Transverse colon (tissue), 4 donors: Measurements from ENCODE around the gene SALL2. TPM values are rescaled to one million over a fixed set of nuclear protein-coding genes. Genes with fewer than 3 reads are reported as not detected.

ENCODE experiments used
- DNase-seq: peaks from one replicate; pipeline ENCODE4 v3.0.0-alpha.2; 2019
- H3K27ac ChIP-seq, 4 donors: fragments of 200-600 bp; sonication (generic); 2 replicates each; pipeline ENCODE4 v1.5.1; 2016 to 2018; ENCODE audit warnings: inconsistent platforms in 4 of 4
- H3K27me3 ChIP-seq: fragments of 200-600 bp; sonication (generic); 2 replicates; pipeline ENCODE4 v1.5.1; 2017; ENCODE audit warnings: inconsistent platforms
- H3K36me3 ChIP-seq, 4 donors: fragments of 200-600 bp; sonication (generic); 2 replicates each; pipeline ENCODE4 v1.5.1; 2017 to 2019; ENCODE audit warnings: inconsistent platforms in 4 of 4
- H3K4me1 ChIP-seq, 4 donors: fragments of 200-600 bp; sonication (generic); 2 replicates each; pipeline ENCODE4 v1.5.1; 2017 to 2020; ENCODE audit warnings: inconsistent platforms in 4 of 4
- H3K4me3 ChIP-seq, 4 donors: fragments of 200-600 bp; sonication (generic); 1 replicate in 1 of 4; 2 replicates in 3 of 4; pipeline versions ENCODE4 v1.5.1 to v1.6.1; 2017 to 2019; ENCODE audit warnings: inconsistent platforms in 4 of 4
- H3K9me3 ChIP-seq, 2 donors: fragments of 200-600 bp; sonication (generic); 2 replicates each; pipeline ENCODE4 v1.5.1; 2017 to 2019; ENCODE audit warnings: inconsistent platforms in 2 of 2
- CTCF ChIP-seq, 5 experiments: fragments of 200-600 bp in 3 of 5; fragments of 450-650 bp in 2 of 5; sonication (generic) in 3 of 5; IDR thresholded peaks; 1 replicate in 2 of 5; 2 replicates in 3 of 5; pipeline ENCODE4 v1.5.1; 2016 to 2017; ENCODE audit warnings: antibody characterized with exemption in 5 of 5, inconsistent platforms in 3 of 5, mild to moderate bottlenecking in 2 of 5, moderate library complexity in 1 of 5
- EP300 ChIP-seq: sonication (generic); formaldehyde crosslinking; IDR thresholded peaks from one replicate; pipeline ENCODE4 v1.6.1; 2017; ENCODE audit warnings: antibody characterized with exemption, low read depth
- POLR2A ChIP-seq: fragments of 450-650 bp; IDR thresholded peaks from one replicate; pipeline ENCODE4 v1.6.1; 2016; ENCODE audit warnings: antibody characterized with exemption, mild to moderate bottlenecking, moderate library complexity
- POLR2AphosphoS5 ChIP-seq, 3 donors: sonication (generic); formaldehyde crosslinking; IDR thresholded peaks; one replicate each; pipeline ENCODE4 v1.6.1; 2016; ENCODE audit warnings: antibody characterized with exemption in 3 of 3
- WGBS, 2 donors: methylation state at CpG; one replicate each; pipeline ENCODE4 v1.1.5; 2018; ENCODE audit warnings: low coverage in 1 of 2; 5-methylcytosine and 5-hydroxymethylcytosine counted together
- in situ Hi-C, 4 donors: fragments of 200-750 bp; cut with MboI; loops; one replicate each; pipeline versions ENCODE4 v1.15.0 to v1.15.1; 2017; ENCODE audit warnings: low sequenced_read_pairs in 3 of 4, low pct_ligation_motif_present in 1 of 4, low pct_unique_long_range_greater_than_20kb in 1 of 4
- intact Hi-C: fragments of 100-400 bp; cut with DNase I; formaldehyde crosslinking; loops from one replicate; pipeline ENCODE4 v1.15.1; 2023; ENCODE audit warnings: low total_unique reads
- total RNA-seq, 4 donors: library from RNA; depleted of rRNA; stranded (reverse); fragments of >200 nt; gene quantifications; one replicate each; pipeline ENCODE4 v1.1.0, GENCODE V29; 2016

The SALL2 gene
- total RNA-seq, 4 donors from 2014 or later = 2.2 to 36.3 (median 4.2) TPM

GRCh38 chr14:21543963-21544362 lies 17.8 kb upstream of the SALL2 start:
- TF ChIP-seq CTCF (IDR thresholded peaks at IDR 0.05) (no peak), EP300 (no peak), POLR2A (no peak), POLR2AphosphoS5 (IDR thresholded peaks at IDR 0.05) (no peak)
- in situ Hi-C loops = no loop called here
- intact Hi-C loops = no loop called here

GRCh38 chr14:21543521-21543960 lies 17.4 kb upstream of the SALL2 start:
- intact Hi-C loops (no loop called here), in situ Hi-C loops (no loop called here)
- Histone ChIP-seq H3K4me3 (no peak overlapping the region), H3K27me3 (peaks cover 13% of the 10 kb centered on the region), H3K9me3 (no peaks in the 10 kb centered on the region), H3K27ac (no peak overlapping the region), H3K36me3 (no peaks in the 10 kb centered on the region), H3K4me1 (no peaks in the 10 kb centered on the region)
- 62 to 66% methylated on average over 7 of the region's 7 CpGs for whole genome bisulfite sequencing, 2 donors
- no peak for DNase-seq
- TF ChIP-seq EP300 = no peak
- no peak for TF ChIP-seq POLR2A
- no peak for TF ChIP-seq CTCF (IDR thresholded peaks at IDR 0.05)
- TF ChIP-seq POLR2AphosphoS5 (IDR thresholded peaks at IDR 0.05) = no peak

More at GRCh38 chr14:21543963-21544362, 17.8 kb upstream of the SALL2 start:
- H3K9me3 ChIP-seq = no peaks in the 10 kb centered on the region
- no peaks in the 10 kb centered on the region for H3K4me1 ChIP-seq
- H3K27ac ChIP-seq = no peak overlapping the region
- no peak overlapping the region for H3K4me3 ChIP-seq
- H3K36me3 ChIP-seq = no peaks in the 10 kb centered on the region
- H3K27me3 ChIP-seq = peaks cover 9% of the 10 kb centered on the region
- 58 to 62% methylated on average over 5 of the region's 5 CpGs for WGBS, 2 donors
- no peak for DNase-seq

- intact Hi-C loops = no loop called here
- no peak overlapping the region for H3K4me3 ChIP-seq
- no peak for TF ChIP-seq POLR2AphosphoS5 (IDR thresholded peaks at IDR 0.05)
- WGBS, 2 donors = 83 to 86% methylated on average over 7 to 9 of the region's 9 CpGs
- H3K9me3 ChIP-seq = no peaks in the 10 kb centered on the region
- no peak for DNase-seq
- H3K27me3 ChIP-seq = peaks cover 32% of the 10 kb centered on the region
- in situ Hi-C loops = no loop called here
- H3K36me3 ChIP-seq = no peaks in the 10 kb centered on the region
- peaks cover 0 to 4% (median 0%) of the 10 kb centered on the region in 4 donors for H3K4me1 ChIP-seq
- no peak overlapping the region for H3K27ac ChIP-seq
Observed at GRCh38 chr14:21541413-21542074, 15.4 kb upstream of the SALL2 start.

- Histone ChIP-seq H3K4me1 (peaks cover 0 to 4% (median 0%) of the 10 kb centered on the region in 4 donors), H3K36me3 (no peaks in the 10 kb centered on the region), H3K9me3 (no peaks in the 10 kb centered on the region), H3K4me3 (no peak overlapping the region), H3K27ac (no peak overlapping the region), H3K27me3 (peaks cover 54% of the 10 kb centered on the region)
- intact Hi-C loops (no loop called here), in situ Hi-C loops (no loop called here)
- TF ChIP-seq CTCF (IDR thresholded peaks at IDR 0.05) = no peak
- no peak for TF ChIP-seq EP300
- TF ChIP-seq POLR2AphosphoS5 (IDR thresholded peaks at IDR 0.05) = no peak
- TF ChIP-seq POLR2A = no peak
- WGBS, 2 donors = 22% methylated on average over 3 of the region's 3 CpGs; no CpG with 5 or more reads in 1 of the 2 donors
- DNase-seq = no peak
Observed at GRCh38 chr14:21539189-21539940, 13.2 kb upstream of the SALL2 start.
